ENCODE data around the gene KRTAP10-8.
"Not testable (repeated sequence)": the region's sequence is repeated elsewhere in the genome, so short reads cannot be mapped to it uniquely, and the experiment has no call there.

KRTAP10-8 gene

DNA sequence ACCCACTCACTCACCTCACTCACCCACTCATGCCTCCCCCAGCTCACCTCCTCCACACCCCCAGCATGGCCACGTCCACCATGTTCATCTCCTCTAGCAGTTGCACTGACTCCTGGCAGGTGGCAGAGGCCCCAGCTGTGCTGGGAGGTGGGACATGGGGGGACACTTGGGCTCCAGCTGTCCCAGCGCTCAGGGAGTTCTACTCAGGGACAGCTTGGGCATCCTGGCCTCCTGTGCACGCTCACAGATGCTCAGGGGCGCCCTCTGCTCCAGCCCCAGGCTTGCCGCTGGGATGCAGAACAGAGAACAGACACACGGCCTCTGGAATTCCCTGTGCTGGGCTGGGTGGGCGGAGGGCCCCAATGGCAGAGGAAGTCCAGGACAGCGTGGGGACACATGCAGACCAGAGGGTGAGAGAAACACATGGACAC lies 5.2 kb downstream of the KRTAP10-8 start:
- no peak for DNase-seq (ENCODE audit: low read depth, low spot score)

DNA sequence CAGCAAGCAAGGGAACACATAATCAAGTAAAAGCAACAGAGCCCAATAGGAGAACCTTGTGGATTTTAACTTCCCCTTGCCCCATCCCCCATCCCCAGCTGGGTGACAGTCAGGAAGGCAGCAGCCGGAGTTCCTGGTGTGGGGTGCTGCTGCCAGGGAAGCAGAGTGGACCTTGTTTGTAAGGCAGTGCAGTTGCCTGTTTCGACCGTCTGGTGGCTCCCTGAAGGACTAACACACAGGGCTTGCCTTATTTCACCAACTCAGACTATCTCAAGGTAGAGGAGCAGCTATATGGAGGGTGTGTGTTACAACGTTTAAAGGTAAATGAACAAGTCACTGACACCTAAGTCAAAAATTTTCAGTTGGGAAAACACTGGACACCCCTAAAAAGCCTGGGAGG lies 6.6 kb downstream of the KRTAP10-8 start:
- DNase-seq (ENCODE audit: low read depth, low spot score), result no peak

DNA sequence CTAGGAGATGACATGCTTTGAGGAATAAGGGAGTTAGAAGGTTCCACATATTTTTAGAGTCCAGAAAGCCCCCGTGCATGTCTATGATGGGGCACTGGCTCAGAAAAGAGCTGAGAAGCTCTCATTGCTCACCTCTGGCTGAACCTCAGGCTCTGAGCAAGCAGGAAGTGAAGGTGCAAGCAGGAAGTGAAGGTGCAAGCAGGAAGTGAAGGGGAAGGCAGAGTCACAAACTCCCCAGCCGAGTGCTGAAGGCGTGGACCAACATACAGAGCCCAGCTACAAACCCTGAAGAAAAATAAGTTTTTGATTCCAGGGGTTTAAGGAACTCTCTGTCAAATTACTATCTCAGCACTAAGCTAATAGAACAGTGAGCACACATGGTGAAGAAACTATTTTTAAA lies 7.0 kb downstream of the KRTAP10-8 start:
- no peak for DNase-seq (ENCODE audit: low read depth, low spot score)

DNA sequence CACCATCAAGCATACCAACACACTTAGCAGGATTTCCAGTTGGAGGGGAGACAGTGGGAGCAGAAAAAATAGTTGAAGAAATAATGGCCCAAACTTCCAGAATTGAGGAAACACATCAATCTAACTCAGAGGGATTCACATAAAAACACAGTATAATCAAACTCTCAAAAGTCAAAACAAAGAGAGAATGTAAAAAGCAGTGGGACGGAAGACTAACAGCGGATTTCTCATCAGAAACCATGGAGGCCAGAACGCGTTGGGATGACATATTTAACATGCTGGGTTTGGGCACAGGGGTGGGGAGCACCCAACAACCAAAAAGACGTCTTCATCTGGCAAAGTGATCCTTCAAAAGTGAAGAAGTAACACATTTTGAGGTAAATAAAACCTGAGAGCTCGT lies 8.0 kb downstream of the KRTAP10-8 start:
- no peak for DNase-seq (ENCODE audit: low read depth, low spot score)

DNA sequence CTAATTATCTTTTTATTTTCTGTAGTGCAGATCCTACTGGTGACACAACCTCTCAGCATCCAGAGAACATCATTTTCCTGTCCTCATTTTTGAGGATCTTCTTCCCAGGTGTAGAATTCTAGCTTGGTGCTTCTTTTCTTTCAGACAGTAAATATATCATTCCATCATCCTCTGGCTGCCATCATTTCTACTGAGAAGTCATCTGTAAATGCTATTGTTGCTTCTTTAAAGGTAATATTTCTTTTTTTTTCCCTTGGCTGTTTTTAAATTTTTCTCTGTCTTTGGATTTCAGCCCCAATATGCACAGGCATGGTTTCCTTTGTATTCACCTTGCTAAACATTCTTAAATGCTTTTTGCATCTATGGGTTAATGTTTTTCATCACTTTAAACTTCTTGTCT lies 11.7 kb downstream of the KRTAP10-8 start:
- DNase-seq (ENCODE audit: low read depth, low spot score), result no peak

- no peak for DNase-seq (ENCODE audit: low read depth, low spot score)
These were observed 13.9 kb downstream of the KRTAP10-8 start for GRCh38 chr21:44625756-44626155.

DNA sequence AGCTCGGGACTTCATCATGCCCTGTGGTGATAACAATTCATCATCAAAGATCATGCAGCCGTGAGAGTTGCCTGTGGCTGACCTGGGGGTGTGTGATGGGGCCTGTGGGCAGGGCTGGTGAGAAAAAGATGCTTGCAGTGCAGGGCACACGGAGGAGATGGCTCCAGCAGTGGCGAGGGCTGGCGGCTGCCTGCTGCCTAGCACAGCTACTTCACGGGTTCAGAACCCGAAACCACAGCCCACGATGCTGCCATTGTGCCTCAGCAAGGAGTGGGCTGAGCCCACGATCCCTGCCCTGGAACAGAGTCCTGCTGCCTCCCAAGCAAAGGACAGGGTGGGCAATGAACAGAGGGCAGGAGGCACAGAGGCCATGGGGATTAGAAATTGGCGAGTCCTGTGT lies 14.4 kb downstream of the KRTAP10-8 start:
- DNase-seq (ENCODE audit: low read depth, low spot score), result no peak

DNA sequence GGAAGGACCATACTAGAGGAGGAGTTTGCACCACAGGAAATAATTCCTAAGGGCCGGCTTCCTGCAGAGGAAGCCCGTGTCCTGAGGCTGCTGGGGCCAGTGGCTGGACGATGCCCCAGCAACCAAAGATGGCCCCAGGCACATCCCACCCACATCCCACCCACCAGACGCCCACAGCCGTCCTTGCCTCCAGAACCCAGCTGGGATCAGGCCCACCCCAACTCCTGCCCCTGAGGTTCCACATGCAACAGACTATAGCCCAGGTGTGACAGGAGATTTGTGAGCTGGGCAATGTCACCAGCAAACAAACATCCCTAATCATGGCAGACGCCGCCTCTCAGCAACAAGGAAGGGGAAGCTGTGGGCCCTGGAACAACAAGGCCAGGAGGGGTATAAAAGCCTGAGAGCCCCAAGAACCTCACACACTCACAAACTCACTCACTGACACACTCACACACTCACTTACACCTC lies 14.8 kb downstream of the KRTAP10-8 start, which contains the start of gene KRTAP10-9:
KRTAP10-9 (plus strand) TSS at position 421 of the 471 bp plus-strand sequence. CDS start 79 bp downstream, outside the sequence.
- no peak for DNase-seq (ENCODE audit: low read depth, low spot score)

DNA sequence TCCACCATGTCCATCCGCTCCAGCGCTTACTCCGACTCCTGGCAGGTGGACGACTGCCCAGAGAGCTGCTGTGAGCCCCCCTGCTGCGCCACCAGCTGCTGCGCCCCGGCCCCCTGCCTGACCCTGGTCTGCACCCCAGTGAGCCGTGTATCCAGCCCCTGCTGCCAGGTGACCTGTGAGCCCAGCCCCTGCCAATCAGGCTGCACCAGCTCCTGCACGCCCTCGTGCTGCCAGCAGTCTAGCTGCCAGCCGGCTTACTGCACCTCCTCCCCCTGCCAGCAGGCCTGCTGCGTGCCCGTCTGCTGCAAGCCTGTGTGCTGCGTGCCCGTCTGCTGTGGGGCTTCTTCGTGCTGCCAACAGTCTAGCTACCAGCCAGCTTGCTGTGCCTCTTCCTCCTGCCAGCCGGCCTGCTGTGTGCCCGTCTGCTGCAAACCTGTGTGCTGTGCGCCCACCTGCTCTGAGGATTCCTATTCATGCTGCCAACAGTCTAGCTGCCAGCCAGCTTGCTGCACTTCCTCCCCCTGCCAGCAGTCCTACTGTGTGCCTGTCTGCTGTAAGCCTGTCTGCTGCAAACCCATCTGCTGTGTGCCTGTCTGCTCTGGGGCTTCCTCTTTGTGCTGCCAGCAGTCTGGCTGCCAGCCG lies 15.4 kb downstream of the KRTAP10-8 start:
- not testable (repeated sequence) for DNase-seq (ENCODE audit: low read depth, low spot score)

DNA sequence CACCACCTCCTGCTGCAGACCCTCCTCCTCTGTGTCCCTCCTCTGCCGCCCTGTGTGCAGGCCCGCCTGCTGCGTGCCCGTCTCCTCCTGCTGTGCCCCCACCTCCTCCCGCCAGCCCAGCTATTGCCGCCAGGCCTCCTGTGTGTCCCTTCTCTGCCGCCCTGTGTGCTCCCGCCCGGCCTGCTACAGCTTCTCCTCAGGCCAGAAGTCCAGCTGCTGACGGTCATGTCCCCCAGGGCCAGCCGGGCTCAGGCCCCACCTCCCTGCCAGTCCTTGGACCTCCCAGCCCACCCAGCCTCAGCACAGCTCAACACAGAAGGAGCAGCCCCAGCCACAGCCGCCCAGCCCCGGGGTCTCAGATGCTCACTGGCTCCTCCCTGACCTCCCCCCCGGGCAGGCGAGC lies 16.0 kb downstream of the KRTAP10-8 start:
- not testable (repeated sequence) for DNase-seq (ENCODE audit: low read depth, low spot score)

- no peak for DNase-seq (ENCODE audit: low read depth, low spot score)
These were observed 17.0 kb downstream of the KRTAP10-8 start for GRCh38 chr21:44628707-44629391.

- no peak for DNase-seq (ENCODE audit: low read depth, low spot score)
These were observed 18.6 kb downstream of the KRTAP10-8 start for GRCh38 chr21:44630440-44630839.

DNA sequence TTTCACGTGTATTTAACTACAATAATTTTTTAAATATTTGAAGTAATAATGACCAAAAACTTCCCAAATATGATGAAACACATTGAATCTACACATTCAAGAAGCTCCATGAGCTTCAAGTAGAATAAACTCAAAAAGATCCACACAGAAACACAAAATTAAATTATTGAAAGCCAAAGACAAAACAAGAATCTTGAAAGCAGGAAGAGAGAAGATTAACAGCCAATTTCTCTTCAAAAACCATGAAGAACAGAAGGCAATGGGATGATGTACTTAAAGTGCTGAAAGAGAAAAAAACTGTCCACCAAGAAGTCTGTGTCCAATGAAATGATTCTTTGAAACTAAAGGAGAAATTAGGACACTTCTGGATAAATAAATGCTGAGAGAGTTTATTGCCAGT lies 20.2 kb downstream of the KRTAP10-8 start:
- no peak for DNase-seq (ENCODE audit: low read depth, low spot score)

- no peak for DNase-seq (ENCODE audit: low read depth, low spot score)
These were observed 24.5 kb downstream of the KRTAP10-8 start for GRCh38 chr21:44636209-44637017.

DNA sequence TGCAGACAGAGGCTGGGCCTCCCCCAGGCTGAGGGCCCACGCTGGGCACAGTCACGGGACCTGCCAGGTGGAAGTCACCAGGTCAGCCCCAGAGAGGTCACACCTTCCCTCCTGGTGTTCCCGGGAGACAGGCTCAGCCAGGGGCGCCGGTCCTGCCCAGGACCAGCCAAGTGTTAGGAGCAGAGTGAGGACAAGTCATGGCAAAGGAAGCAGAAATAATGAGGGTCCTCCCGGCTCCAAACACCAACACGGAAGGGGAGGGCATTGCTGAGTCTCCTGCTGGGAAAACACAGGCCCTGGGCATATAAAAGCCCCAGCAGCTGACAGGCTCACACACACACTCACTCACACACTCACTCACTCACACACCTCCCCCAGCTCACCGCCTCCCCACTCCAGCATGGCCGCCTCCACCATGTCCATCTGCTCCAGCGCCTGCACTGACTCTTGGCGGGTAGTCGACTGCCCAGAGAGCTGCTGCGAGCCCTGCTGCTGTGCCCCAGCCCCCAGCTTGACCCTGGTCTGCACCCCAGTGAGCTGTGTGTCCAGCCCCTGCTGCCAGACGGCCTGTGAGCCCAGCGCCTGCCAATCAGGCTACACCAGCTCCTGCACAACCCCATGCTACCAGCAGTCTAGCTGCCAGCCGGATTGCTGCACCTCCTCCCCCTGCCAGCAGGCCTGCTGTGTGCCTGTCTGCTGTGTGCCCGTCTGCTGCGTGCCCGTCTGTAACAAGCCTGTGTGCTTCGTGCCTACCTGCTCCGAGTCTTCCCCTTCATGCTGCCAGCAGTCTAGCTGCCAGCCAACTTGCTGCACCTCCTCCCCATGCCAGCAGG lies 25.4 kb downstream of the KRTAP10-8 start, which contains the start of gene KRTAP10-10:
KRTAP10-10 (plus strand) TSS at position 339 of the 833 bp plus-strand sequence; CDS start at position 401, 62 bp downstream.
- DNase-seq (ENCODE audit: low read depth, low spot score), result no peak

- not testable (repeated sequence) for DNase-seq (ENCODE audit: low read depth, low spot score)
These were observed 26.0 kb downstream of the KRTAP10-8 start for GRCh38 chr21:44637851-44638348.

DNA sequence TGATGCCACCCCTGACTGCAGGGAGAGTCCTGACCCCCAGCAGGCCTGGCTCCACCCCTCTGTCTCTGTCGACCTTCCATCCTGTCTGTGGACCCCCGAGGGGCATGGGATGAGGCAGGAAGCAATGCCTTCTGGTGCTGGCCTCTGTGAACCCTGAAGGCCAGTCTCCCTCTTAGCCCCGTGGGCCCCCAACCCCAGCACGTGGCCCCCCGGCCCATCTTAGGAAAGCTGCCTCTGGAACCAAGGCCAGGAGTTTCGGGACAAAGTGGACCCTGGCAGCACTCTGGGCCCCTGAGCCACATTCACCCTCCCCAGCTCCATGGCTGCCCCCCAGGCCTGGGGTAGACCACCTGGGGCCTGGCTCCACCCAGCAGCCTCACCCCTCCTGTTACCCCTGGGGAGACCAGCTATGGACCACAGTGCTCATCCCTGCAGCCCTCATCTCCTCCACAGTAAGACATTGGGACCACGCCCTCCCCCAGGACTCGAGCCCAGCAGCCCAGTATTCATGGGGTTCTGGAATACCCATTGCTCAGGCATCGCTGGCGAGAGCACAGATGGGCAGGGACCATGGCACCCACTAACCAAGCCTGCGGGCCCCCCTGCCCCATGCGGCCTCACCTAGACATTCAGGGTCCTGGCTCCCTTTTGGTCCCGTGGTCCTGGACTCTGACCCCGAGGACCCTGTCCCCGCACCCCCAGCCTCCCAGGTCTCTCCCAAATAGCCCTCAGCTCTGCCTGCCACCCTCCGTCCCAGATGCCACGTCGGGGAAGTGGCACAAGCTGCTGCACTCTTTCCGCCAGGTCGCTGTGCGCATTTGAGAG lies 26.8 kb downstream of the KRTAP10-8 start:
- not testable (repeated sequence) for DNase-seq (ENCODE audit: low read depth, low spot score)

GRCh38 chr21:44639331-44639655 lies 27.4 kb downstream of the KRTAP10-8 start:
- DNase-seq (ENCODE audit: low read depth, low spot score), result no peak

DNA sequence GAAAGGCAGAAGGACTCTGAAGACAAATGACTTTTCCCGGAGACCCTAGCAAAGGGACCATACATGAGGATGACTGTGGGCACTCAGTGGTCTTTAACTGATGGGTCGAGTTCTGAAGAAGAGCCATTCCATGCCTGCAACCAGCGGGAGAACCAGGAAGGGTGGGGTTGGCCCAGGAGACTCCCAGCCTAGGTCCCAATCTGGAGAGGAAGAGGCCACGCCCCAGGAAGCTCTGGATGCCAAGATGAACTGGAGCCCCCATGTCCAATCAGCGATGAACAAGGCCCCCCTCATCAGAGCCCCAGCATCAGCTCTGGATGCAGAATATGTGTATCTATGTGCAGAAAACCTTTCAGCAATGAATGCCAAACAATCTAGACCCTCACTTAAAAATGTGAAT lies 28.9 kb downstream of the KRTAP10-8 start:
- DNase-seq (ENCODE audit: low read depth, low spot score), result no peak

GRCh38 chr21:44643741-44644310 lies 31.9 kb downstream of the KRTAP10-8 start:
- DNase-seq (ENCODE audit: low read depth, low spot score), result no peak

Data from ELF-1 (cell line).